GM18508 (cell line): Measurements from ENCODE around the gene TLE6.
A peak's percentile ranks its signal among the peaks of the same experiment; 100 is the strongest.
"Not testable (repeated sequence)": the region's sequence is repeated elsewhere in the genome, so short reads cannot be mapped to it uniquely, and the experiment has no call there.

Source experiments
- ATAC-seq: cut with Tn5 transposase; IDR thresholded peaks from one replicate; pipeline ENCODE4 v1.9.1; 2021; ENCODE audit warnings: moderate number of reproducible peaks; ENCODE audit not compliant: insufficient read depth, unreplicated experiment

Gene TLE6

DNA sequence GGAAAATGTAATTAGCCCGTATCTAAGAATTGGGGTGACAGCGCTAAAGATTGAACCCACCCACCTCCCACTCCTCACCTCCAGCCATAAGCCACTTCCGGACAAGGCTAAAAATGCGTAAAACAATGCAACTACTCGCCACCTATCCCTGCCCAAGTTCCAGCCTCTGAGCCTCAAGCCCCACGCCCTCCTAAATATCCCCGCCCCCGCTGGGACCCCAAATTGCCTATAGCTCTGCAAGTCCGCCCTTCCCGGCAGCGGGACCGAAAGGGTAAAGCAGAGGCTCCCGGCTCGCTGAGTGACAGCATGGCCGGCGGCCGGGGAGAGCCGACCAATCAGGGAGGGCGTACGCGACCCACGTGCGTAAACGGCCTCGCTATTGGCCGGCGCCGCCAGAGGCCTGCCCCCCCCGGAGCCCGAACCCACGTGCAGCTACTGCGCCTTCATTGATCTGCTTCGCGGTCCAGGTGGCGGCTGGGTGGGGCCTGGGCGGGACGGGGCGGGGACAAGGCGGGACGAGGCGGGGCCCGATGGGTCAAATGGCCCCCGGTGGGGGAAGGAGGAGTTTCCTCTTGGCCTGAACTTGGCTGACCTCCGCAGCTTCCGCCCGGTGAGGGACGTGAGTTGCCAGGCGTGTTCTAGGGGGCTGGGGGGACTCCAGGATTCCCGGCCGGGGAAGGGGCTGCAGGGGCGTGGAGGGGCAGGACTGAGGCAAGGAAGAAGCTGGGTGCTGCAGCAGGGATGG is at the start of gene TLE6:
Gene TLE6 (plus strand): TSS at position 564 of the 745 bp plus-strand sequence. CDS start 670 bp downstream, outside the sequence.
- peak; percentile 55 for ATAC-seq

DNA sequence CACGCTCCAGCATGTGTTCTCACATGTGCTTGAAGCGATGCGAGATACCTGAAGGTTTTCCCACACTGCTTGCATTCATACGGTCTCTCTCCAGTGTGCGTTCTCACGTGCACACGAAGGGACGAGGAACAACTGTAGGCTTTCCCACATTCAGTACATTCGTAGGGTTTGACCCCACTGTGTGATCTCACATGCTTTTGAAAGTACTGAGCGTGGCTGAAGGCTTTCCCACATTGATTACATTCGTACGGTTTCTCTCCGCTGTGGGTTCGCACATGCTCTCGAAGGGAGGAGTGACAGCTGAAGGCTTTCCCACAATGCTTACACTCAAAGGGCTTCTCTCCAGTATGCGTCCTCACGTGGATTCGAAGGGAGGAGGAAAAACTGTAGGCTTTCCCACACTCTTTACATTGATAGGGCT is 43.9 kb upstream of the TLE6 start:
- no peak for ATAC-seq

DNA sequence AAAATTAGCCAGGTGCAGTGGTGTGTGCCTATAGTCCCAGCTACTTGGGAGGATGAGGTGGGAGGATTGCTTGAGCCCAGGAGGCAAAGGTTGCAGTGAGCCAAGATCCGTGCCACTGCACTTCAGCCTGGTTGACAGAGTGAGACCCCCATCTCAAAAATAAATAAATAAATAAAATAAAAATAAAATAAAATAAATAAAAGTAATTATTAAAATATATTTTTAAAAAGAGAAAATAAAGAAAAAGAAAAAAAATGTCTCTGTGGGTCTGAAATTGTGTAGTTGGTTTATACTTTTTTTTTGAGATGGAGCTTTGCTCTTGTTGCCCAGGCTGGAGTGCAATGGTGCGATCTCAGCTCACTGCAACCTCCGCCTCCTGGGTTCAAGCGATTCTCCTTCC is 41.5 kb upstream of the TLE6 start:
- ATAC-seq = not testable (repeated sequence)

DNA sequence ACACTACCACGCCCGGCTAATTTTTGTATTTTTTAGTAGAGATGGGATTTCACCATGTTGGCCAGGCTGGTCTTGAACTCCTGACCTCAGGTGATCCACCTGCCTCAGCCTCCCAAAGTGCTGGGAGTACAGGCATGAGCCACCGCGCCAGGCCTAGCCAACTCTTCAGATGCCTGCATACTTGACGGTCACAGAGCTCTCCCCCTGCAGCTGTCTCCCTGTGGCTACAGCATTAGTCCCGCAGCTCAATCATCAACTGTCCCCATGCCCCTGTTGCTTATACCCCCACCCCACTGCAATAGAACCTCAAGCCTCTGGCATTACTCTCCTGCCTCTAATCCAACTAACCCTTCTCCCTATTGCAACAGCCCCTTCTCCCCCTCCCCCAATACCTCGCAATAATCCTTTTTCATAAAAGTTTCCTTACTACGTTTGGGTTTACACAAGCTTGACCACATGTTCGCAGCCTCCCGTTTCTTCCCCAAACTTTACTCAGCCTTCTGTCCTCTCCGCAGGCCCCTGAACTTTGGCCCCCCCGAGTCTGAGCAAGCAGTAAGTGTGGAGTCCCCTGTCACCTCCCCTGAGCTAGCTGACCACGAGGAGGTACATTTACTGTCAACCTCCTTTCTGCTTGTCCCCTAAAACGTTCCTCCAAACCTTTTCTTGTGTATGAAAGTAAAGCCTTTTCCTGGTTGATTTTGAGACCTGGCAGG is 34.3 kb upstream of the TLE6 start:
- ATAC-seq = no peak

DNA sequence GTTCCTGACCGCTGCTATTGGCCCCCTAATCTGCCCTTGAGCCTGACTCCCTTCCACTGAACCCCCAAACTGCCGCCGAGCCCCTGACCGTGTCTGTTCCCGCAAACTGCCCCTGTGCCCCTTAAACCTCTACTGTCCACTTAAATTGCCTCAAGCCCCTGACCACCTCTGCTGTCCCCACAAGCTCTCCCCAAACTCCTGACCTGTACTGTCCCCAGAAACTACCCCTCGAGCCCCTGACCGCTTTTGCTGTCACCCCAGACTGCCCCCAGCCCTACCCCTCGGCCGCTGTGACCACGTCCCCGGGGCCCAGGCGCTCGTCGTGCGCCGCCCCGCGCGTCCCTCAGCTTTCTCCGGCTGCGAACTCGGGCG is 33.0 kb upstream of the TLE6 start:
- ATAC-seq = no peak

DNA sequence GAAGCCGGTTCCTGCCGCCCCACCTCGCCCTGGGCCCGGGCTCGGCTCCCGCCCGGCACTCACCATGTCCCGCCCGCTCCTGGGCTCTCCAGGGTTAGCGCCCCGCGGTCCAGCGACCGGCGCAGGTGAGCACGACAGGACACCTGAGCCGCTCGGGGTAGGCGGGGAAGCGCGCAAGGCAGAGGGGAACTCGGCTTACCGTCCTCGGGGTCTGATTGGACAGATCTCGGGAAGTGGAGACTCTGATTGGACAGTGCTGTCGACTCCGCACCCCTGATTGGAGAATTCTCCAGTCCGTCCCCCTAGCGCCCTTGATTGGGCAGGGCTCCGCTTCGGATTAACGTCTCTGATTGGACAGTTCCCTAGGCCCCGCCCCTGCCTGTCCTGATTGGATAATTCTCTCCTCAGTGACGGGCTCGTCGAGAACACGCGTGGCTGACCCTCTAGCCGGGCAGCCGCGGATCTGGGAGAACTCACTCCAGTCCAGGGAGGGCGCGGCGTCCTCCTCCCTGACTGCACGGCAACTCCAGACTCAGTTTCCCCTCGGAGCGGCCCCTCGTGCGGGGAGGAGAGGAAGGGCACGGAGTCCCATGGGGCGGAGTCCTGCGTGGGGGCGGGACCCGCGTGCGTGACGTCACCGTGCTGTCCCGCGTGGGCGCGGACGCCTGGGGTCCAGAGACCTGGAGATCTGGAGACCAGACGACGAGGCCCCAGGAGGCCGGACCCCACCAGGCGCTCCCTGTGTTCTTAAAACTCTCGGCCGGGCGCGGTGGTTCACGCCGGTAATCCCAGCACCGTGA is 32.4 kb upstream of the TLE6 start, which contains the start of gene ZNF77:
Gene ZNF77 (minus strand): TSS at position 197 of the 800 bp plus-strand sequence. CDS start 131 bp downstream, at position 66.
- peak; percentile 87 for ATAC-seq

DNA sequence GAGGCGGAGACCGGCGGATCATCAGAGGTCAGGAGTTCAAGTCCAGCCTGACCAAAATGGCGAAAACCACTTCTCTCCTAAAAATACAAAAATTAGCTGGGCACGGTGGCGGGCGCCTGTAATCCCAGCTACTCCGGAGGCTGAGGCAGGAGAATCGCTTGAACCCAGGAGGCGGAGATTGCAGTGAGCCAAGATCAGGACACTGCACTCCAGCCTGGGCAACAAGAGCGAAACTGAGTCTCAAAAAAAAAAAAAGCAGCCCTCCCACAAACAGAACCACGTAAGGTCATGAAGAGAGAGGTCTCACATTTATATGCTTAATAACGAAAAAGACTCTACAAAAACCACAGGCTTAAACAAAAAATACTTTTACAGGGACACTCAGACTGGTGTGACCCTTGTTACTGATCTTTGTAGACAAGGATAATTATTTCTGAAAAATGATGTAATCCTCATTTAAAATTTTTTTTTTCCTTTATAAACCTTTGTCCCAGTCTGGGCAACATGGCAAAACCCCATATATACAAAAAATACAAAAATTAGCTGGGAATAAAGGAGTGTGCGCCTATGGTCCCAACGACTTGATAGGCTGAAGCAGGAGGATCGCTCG is 31.7 kb upstream of the TLE6 start:
- no peak for ATAC-seq

DNA sequence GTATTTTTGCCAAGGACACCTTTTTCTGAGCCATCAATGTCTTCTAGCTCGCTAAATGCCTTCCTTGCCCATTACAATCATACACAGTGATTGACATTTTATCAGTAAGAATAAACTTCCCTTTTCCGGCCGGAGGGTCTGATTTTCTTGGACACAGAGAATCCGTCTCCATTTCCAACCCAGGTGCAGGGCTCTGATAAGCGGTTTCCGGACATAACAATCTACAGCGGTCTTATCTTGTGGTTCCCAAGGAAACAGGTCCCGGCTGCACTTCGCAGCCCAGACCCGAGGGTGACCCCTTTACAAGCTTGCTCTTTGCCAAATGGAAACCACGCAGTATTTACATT is 27.5 kb upstream of the TLE6 start:
- no peak for ATAC-seq

DNA sequence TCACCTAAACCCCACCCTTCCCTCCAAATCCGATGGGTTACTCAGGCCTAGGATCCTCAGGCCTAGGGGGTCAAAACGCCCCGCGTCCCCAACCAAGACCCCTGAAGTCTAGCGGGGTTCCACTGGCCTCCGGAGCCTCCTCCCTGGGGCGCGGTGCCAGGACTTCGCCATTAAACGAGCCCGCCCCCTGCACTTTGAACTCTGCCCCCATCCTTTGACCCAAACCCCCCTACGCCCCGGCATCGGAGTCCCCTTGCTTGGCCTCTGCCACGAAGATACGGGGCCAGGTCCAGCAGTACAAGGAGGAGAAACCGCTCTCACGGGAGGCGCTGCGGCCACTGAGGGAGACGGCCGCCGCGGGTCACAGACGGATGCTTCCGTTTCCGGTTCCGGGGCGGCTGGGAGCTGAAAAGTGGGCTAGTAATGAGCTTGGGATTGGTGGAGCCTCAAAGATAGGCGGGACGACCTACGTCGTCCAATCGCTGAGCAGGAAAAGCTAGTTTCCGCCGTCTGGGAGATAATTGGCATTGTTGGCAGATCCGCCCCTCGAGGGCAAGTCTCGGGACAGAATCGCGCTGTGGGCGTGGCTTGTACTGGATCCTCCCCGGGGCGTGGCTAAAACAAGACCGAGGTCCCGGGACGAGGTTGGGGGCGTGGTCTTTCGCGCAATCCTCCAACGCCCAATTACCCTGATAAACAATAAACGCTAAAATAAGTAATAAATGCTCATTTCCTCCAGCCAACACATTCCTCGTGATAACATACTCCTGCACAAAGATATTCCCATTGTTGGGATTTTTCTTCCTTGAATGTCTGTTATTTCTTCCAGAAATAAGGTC is 26.9 kb upstream of the TLE6 start:
- peak; percentile 82 for ATAC-seq

DNA sequence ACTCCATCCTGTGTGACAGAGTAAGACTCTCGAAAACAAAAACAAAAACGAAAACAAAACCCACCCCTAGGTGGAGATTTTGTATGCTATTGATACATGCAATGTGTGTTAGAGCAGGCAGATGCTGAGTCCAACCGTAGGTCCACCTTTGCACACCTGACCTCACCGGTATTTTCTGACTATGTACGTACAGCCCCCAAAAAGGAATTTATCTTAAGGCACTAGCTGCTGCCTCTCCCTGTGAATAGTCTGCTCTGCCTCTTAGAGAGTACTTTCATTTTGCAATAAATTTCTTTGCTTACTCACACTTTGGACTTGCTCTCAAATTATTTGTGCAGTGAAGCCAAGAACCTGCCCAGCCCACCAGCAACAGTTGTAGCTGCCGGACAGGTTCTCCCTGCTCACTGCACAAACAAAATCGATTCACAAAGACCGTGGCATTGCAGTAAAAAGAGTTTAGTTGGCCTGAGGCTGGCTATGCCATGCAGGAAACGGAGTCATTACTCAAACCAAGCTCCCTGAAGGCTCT is 24.3 kb upstream of the TLE6 start:
- ATAC-seq = no peak

DNA sequence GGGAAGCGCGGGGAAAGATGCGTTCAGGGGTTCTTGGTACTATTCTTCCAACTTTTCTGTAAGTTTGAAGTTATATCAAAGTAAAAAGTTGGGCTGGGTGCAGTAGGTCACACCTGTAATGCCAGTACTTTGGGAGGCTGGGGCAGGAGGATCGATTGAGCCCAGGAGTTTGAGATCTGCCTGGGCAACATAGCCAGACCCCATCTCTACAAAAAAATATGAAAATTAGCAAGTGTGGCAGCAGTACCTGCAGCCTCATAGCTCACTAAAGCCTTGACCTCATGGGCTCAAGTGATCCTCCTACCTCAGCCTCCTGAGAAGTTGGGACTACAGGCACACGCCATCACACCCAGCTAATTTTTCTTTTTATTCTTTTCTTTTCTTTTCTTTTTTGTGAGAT is 20.2 kb upstream of the TLE6 start:
- no peak for ATAC-seq

DNA sequence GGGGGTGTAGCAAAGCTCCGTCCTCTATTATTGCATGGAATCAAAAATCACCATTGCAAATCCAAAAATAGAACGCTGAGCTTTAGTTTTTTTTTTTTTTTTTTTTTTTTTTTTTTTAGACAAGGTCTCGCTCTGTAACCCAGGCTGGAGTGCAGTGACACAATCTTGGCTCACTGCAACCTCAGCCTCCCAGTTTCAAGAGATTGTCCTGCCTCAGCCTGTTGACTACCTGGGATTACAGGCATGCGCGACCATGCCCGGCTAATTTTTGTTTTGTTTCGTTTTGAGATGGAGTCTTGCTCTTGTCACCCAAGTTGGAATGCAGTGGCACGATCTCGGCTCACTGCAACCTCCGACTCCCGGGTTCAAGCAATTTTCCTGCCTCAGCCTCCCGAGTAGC is 17.2 kb upstream of the TLE6 start:
- no peak for ATAC-seq

DNA sequence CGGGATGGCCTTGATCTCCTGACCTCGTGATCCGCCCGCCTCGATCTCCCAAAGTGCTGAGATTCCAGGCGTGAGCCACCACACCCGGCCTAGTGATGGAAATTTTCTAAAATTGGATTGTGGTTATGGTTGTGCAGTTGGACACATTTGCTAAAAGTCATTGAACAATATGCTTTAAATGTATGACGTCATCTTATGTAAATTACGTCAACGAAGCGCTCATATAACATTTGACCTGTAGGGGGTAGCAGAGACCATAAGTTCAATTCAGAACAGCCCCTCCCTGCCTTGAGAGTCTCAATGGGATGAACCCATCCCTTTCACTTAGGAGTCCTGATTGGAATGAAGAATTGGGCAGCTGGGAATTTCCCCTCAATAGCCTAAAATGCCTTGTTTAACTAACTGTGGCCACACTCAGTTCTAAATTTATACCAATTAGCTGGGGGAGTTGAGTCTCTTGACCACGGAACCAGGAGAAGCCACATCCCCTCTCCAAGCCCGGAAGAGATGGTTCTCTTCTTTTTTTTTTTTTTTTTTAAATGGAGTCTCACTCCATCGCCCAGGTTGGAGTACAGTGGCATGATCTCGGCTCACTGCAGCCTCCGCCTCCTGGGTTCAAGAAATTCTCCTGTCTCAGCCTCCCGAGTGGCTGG is 15.2 kb upstream of the TLE6 start:
- no peak for ATAC-seq

DNA sequence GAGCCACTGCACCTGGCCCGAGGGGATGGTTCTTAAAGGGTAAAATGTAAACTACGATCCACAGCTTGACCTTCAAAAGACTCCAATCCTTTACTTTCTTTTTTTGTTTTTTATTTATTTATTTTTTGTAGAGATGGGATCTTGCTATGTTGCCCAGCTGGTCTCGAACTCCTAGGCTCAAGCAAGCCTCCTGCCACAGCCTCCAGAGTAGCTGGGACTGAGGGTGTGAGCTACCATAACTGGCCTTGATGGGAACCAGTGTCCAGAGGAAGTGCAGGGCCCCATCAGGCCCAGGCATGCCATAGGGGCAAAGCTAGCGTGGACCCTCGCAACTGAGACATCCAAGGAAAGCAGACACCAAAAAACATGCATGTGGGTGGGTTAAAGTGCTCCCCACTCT is 14.2 kb upstream of the TLE6 start:
- ATAC-seq = no peak

DNA sequence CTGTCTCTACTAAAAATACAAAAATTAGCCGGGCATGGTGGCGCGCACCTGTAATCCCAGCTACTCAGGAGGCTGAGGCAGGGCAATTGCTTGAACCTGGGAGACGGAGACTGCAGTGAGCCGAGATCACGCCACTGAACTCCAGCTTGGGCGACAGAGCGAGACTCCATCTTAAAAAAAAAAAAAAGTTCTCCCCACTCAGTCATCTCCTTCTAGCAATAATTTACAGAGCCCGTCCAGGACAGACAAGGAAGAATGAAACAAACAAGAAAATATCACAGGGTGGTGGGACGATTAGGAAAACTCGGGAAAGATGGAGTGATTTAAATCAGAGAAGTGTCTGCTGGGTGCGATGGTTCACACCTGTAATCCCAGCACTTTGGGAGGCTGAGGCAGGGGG is 13.7 kb upstream of the TLE6 start:
- ATAC-seq = not testable (repeated sequence)

DNA sequence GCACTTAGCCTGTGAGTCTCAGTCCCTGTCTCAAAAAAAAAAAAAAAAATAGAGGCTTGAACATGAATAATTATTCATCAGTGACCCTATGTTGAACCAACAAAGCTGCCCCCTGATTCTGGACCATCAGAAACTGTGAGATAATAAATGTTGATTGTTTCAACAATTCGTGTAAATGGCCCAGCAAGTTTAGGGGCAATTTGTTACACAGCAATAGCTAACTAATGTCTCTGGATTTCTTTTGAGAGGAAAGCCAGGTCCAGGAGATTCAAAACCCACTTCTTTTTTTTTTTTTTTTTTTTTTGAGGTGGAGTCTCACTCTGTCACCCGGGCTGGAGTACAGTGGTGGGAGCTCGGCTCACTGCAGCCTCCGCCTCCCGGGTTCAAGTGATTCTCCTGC is 12.5 kb upstream of the TLE6 start:
- ATAC-seq = no peak

DNA sequence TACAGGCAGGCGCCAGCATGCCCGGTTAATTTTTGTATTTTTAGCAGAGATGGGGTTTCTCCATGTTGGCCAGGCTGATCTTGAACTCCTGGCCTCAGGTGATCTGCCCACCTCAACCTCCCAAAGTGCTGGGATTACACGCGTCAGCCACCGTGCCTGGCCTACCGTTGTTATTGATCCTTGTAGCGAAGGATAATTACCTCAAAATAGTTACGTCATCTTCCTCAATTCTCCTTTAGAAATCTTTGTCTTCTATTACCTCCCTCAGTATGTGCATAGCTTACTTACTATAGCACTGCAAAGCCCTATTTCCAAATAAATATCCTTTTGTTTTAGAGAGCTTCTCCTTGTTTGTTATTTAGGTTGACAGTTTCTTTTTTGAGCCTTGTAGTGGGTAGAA is 9.4 kb upstream of the TLE6 start:
- ATAC-seq = no peak

DNA sequence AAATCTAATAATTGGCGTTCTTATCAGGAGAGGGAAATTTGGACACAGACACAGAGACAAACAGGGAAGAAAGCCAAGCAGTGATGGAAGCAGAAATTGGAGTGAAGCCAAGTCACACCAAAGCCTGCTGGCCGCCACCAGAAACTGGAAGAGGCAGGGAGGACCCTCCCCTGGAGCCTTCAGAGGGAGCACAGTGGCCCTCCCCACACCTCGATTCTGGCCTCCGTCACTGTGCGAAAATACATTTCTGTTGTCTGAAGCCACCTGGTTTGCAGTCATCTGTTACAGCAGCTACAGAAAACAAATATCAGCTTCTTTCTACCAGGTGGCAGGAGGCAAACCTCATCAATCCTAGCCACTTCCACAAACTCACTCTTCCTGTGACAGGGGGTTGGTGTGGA is 8.3 kb upstream of the TLE6 start:
- no peak for ATAC-seq

DNA sequence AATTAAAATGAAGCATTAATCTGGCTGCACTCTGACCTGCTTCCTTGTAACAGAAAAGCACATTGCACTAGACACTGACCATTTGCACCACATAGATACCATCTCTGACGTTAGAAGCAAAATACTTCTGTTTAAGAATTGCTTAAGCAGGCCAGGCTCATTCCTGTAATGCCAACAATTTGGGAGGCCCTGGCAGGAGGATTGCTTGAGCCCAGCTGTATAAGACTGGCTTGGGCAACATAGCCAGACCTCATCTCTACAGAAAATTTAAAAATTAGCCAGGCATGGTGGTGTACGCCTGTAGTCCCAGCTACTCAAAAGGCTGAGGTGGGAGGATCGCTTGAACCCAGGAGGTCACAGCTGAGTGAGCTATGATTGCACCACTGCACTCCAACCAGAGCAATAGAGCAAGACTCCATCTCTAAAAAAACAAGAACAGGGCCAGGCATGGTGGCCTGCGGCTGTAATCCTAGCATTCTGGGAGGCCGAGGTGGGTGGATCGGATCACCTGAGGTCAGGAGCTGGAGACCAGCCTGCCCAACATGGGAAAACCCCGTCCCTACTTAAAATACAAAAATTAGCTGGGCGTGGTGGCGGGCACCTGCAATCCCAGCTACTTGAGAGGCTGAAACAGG is 7.0 kb upstream of the TLE6 start:
- no peak for ATAC-seq
